ENCODE results near the gene MAPKAP1.

The MAPKAP1 gene

GRCh38 chr9:125507226-125507625, 199.8 kb downstream of the MAPKAP1 start:
- no peak for DNase-seq

- no peak for DNase-seq
Measured at GRCh38 chr9:125505988-125506438, 201.0 kb downstream of the MAPKAP1 start.

GRCh38 chr9:125504616-125505015, 202.4 kb downstream of the MAPKAP1 start:
- no peak for DNase-seq

- DNase-seq = no peak
Measured at GRCh38 chr9:125497906-125498305, 209.1 kb downstream of the MAPKAP1 start.

- peak; percentile 2 for DNase-seq
Measured at GRCh38 chr9:125497478-125497877, 209.5 kb downstream of the MAPKAP1 start.

- no peak for DNase-seq
Measured at GRCh38 chr9:125496313-125496834, 210.6 kb downstream of the MAPKAP1 start.

- no peak for DNase-seq
Measured at GRCh38 chr9:125495172-125496119, 211.6 kb downstream of the MAPKAP1 start.

- no peak for DNase-seq
Measured at GRCh38 chr9:125494653-125494915, 212.4 kb downstream of the MAPKAP1 start.

- DNase-seq = no peak
Measured at GRCh38 chr9:125493881-125494652, 212.9 kb downstream of the MAPKAP1 start.

- DNase-seq = no peak
Measured at GRCh38 chr9:125493384-125493783, 213.6 kb downstream of the MAPKAP1 start.

GRCh38 chr9:125492719-125493118, 214.3 kb downstream of the MAPKAP1 start:
- DNase-seq = no peak

- no peak for DNase-seq
Measured at GRCh38 chr9:125487842-125488241, 219.2 kb downstream of the MAPKAP1 start.

- DNase-seq = no peak
Measured at GRCh38 chr9:125486576-125486975, 220.4 kb downstream of the MAPKAP1 start.

GRCh38 chr9:125486152-125486508, 220.9 kb downstream of the MAPKAP1 start:
- DNase-seq = no peak

GRCh38 chr9:125485471-125486151, 221.4 kb downstream of the MAPKAP1 start:
- no peak for DNase-seq

GRCh38 chr9:125484350-125485282, 222.4 kb downstream of the MAPKAP1 start:
- DNase-seq = no peak

GRCh38 chr9:125483697-125484096, 223.3 kb downstream of the MAPKAP1 start:
- no peak for DNase-seq

GRCh38 chr9:125479846-125480615, 227.0 kb downstream of the MAPKAP1 start:
- DNase-seq = no peak

- DNase-seq = no peak
Measured at GRCh38 chr9:125477089-125477544, 229.9 kb downstream of the MAPKAP1 start.

- DNase-seq = no peak
Measured at GRCh38 chr9:125476645-125477044, 230.4 kb downstream of the MAPKAP1 start.

- DNase-seq = no peak
Measured at GRCh38 chr9:125475385-125475784, 231.6 kb downstream of the MAPKAP1 start.

Measured in suppressor macrophage treated with lipopolysaccharide for 4 hours (primary cell).